AG04450 (cell line): ENCODE measurements around the gene POMZP3. TPM values are rescaled to one million over a fixed set of nuclear protein-coding genes. Genes with fewer than 3 reads are reported as not detected.
A peak's percentile ranks its signal among the peaks of the same experiment; 100 is the strongest.
"Not testable (repeated sequence)": the region's sequence is repeated elsewhere in the genome, so short reads cannot be mapped to it uniquely, and the experiment has no call there.

ENCODE experiments used
- CTCF ChIA-PET: fragments of 300-600, 350-600 bp; formaldehyde crosslinking; extraction: SDS; loops from one replicate; lab custom pipeline; 2022; ENCODE audit warnings: antibody characterized with exemption, inconsistent platforms; lab: Charles Lee
- POLR2A ChIA-PET: fragments of 350-600 bp; formaldehyde crosslinking; extraction: SDS; loops from one replicate; lab custom pipeline; 2021; ENCODE audit warnings: antibody characterized with exemption, inconsistent platforms; lab: Yijun Ruan, JAX
- DNase-seq: peaks from one replicate; pipeline ENCODE4 v3.0.0-alpha.2; 2011; ENCODE audit warnings: low read depth, low spot score
- H3K27ac ChIP-seq: one replicate; pipeline ENCODE4 v1.5.1; 2012; ENCODE audit warnings: low read depth, low read length, control low read depth
- H3K27me3 ChIP-seq: one replicate; pipeline ENCODE4 v1.6.0; 2012; ENCODE audit warnings: low read length; ENCODE audit not compliant: control insufficient read depth, insufficient read depth
- H3K4me3 ChIP-seq: 2 replicates; pipeline ENCODE4 v1.5.1; 2011; ENCODE audit warnings: mild to moderate bottlenecking, low read depth, low read length, control low read depth
- H3K9me3 ChIP-seq: 2 replicates; pipeline ENCODE4 v1.5.1; 2012; ENCODE audit warnings: low read length; ENCODE audit not compliant: control insufficient read depth, insufficient read depth
- polyA plus RNA-seq: library from polyadenylated mRNA; depleted of rRNA; stranded (reverse); fragments of >200 nt; gene quantifications from 2 replicates; pipeline ENCODE4 v1.2.3, GENCODE V29; 2011

The POMZP3 gene
- polyA plus RNA-seq, 1 experiment: 4.1 TPM

DNA sequence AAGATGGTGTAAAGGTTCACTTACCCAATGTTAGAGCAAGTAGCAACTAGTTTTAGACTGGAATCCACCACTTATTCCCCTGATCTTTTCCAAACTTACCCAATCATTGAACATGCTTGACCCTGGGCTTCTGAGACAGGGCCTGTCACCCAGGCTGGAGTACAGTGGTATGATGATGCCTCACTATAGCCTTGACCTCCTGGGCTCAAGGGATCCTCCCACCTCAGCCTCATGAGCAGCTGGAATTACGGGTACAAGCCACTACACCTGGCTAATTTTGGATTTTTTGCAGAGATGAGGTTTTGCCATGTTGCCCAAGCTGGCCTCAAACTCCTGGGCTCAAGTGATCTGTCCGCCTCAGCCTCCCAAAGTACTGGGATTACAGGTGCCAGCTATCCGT lies 14.8 kb downstream of the POMZP3 start:
- H3K27me3 ChIP-seq, H3K27ac ChIP-seq, CTCF ChIA-PET, H3K4me3 ChIP-seq, DNase-seq, POLR2A ChIA-PET, H3K9me3 ChIP-seq: not testable (repeated sequence)

DNA sequence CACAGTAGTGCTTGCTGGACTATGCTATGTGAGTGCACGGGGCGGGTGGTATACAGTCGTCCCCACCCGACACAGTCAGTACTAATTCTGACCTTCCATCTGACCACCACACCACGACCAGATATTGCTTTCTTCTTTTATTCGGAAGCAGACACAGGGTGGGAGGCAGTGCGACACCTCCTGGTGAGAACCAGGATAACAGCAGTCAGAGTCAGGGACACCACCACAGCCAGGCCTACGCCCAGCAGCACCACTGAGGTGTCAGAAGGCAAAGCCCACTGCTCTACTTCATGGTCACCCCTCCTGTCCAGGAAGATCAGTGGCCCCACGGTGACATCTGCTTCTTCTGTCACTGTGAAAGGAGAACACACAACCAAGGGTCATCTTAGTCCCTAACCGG lies 17.2 kb downstream of the POMZP3 start:
- H3K27ac ChIP-seq, H3K4me3 ChIP-seq, CTCF ChIA-PET, DNase-seq, H3K27me3 ChIP-seq, POLR2A ChIA-PET, H3K9me3 ChIP-seq: not testable (repeated sequence)

DNA sequence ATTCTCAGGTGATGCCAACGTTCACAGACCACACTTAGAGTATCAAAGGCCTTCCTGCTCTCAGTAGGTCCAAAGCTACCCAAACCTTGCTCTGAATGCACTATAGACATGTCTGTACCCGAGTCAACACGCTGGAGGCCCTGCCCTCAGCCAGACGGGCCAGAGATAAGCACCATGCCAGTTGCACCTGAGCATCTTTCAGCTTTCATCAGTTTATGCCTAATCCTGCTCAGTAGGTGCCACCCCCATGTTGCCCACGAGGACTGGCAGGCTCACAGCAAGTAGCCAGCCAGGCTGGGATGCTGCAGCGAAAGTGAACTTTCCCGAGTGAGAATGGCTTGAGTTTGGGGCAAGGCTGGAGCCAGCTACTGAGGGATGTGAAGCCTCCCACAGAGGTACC lies 18.6 kb downstream of the POMZP3 start:
- POLR2A ChIA-PET, H3K4me3 ChIP-seq, DNase-seq, CTCF ChIA-PET, H3K9me3 ChIP-seq, H3K27me3 ChIP-seq, H3K27ac ChIP-seq: not testable (repeated sequence)

DNA sequence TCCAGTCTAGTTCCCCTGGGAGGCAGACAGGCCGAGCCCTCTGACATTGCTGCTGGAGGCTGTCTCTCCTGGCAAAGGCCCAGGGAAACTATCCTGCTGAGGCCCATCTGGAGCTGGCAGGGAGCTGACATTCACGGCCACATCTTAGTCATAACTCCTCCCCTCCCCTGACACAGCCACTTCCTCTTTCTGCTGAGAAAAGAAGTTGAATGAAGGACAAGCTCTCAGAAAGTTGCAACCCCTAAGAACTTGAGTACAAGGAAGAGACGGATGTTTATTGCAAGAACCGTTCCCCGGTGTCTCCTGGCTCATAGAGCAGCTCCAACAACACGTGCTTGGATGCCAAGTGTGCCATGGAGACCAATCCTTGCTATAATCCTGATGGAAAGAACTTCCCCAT lies 21.1 kb downstream of the POMZP3 start:
- CTCF ChIA-PET, H3K9me3 ChIP-seq, POLR2A ChIA-PET, H3K4me3 ChIP-seq, H3K27me3 ChIP-seq, H3K27ac ChIP-seq: not testable (repeated sequence)
- DNase-seq: peak; percentile 67

DNA sequence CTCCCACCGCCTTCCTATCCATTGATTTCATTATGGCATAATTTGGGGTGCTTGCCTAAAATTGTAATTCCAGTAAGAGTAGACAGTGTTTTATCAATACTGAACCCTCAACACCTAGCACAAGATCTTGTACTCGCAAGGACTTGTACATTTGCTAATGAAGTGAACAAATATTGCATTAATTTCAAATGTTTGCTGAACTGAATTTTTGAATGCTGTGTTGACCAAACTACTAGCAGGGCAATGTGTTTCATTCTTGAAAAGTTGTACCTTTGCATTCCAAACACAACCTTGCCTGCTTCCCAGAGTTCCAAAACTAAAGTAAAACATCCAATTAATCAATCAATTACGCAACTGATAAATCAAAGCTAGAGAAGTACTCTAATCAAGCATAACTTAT lies 26.4 kb downstream of the POMZP3 start:
- H3K9me3 ChIP-seq, CTCF ChIA-PET, POLR2A ChIA-PET, DNase-seq, H3K27ac ChIP-seq, H3K27me3 ChIP-seq, H3K4me3 ChIP-seq: not testable (repeated sequence)

DNA sequence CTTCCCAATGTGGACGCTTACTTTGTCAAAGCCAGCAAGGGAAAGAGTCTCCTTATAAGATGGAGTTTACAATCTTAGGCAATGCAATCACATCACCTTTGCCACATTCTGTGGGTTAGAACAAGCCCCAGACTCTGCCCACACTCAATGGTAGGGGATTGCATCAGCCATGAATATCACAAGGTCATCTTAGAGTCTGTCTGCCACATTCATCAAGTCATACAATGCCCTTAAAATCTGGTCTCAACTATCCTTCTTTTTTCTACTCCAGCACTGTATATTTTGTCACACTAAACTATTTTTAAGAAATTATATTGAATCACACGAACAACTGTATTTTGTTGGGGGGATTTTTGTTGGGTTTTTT lies 27.0 kb downstream of the POMZP3 start:
- POLR2A ChIA-PET, H3K9me3 ChIP-seq, DNase-seq, H3K4me3 ChIP-seq, CTCF ChIA-PET, H3K27me3 ChIP-seq, H3K27ac ChIP-seq: not testable (repeated sequence)

DNA sequence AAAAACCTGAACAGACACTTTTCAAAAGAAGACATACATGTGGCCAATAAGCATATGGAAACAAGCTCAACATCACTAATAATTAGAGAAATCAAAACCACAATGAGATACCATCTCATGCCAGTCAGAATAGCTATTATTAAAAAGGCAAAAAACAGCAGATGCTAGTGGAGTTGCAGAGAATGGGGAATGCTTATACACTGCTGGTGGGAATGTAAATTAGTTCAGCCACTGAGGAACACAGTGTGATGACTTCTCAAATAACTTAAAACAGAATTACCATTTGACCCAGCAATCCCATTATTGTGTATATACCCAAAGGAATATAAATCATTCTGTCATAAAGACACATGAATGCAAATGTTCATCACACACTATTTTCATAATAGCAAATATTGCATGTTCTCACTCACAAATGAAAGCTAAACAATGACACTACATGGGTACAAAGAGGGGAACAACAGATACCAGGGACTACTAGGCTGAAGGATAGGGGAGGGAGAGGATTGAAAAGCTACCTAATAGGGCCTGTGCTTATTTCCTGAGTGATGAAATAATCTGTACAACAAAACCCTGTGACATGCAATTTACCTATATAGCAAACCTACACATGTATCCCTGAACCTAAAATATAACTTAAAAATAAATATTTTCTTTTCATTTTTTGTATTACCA lies 28.4 kb downstream of the POMZP3 start:
- CTCF ChIA-PET, POLR2A ChIA-PET, DNase-seq, H3K27ac ChIP-seq, H3K4me3 ChIP-seq, H3K9me3 ChIP-seq, H3K27me3 ChIP-seq: not testable (repeated sequence)

DNA sequence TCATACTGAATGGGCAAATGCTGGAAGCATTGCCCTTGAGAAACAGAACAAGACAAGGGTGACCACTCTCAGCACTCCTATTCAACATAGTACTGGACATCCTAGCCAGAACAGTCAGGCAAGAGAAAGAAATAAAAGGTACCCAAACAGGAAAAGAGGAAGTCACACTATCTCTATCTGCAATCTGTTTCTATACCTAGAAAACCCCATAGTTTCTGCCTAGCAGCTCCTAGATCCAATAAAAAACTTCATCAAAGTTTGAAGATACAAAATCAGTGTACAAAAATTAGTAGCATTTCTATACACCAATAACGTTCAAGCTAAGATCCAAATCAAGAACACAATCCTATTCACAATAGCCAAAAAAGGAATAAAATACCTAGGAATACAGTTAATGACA lies 29.8 kb downstream of the POMZP3 start:
- H3K4me3 ChIP-seq, CTCF ChIA-PET, H3K27ac ChIP-seq, H3K9me3 ChIP-seq, POLR2A ChIA-PET, H3K27me3 ChIP-seq, DNase-seq: not testable (repeated sequence)

DNA sequence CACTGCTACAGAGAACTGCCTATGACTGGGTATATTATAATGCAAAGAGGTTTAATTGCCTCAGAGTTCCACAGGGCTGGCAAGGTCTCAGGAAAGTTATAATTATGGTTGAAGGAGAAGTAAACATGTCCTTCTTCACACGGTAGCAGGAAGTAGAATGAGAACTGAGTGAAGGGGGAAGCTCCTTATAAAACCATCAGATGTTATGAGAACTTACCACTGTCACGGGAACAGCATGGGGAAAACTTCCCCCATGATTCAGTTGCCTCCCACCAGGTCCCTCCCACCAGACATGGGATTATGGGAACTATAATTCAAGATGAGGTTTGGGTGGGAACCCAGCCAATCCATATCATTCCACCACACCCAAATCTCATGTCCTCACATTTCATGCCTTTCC lies 34.4 kb downstream of the POMZP3 start:
- H3K27me3 ChIP-seq, DNase-seq, CTCF ChIA-PET, POLR2A ChIA-PET, H3K9me3 ChIP-seq, H3K4me3 ChIP-seq, H3K27ac ChIP-seq: not testable (repeated sequence)

DNA sequence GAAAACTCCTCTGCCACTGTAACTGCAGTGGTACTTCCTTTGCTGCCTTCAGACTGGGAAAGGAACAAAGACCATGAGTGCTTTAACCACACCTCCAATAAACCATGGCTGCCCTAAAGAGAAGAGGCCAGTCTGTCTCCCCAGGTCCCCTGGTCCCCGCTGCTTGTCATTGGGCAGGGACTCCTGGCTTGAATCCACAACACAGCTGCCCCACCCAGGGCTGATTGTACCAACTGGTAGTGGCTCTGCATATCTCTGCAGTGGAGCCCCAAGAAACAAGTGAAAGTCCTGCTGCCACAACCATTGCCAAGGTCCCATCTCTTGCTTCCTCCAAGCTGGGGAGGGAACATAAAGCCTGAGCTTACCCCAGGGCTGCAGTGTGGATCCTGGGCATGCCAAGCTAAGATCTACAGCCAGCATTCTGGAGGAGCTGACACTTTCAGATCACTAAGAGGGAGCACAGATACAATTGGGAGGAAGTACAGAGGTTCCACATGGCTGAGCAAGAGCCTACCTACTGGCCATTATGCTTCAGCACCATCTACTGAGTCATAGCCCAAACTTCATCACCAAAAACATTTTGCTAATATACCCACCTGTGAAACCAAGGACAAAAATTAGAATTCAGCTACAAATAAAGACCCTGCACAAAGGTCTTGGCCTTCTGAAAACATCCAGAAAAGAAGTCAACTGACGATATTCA lies 35.3 kb downstream of the POMZP3 start:
- H3K27ac ChIP-seq, H3K9me3 ChIP-seq, CTCF ChIA-PET, POLR2A ChIA-PET, H3K27me3 ChIP-seq, DNase-seq, H3K4me3 ChIP-seq: not testable (repeated sequence)

DNA sequence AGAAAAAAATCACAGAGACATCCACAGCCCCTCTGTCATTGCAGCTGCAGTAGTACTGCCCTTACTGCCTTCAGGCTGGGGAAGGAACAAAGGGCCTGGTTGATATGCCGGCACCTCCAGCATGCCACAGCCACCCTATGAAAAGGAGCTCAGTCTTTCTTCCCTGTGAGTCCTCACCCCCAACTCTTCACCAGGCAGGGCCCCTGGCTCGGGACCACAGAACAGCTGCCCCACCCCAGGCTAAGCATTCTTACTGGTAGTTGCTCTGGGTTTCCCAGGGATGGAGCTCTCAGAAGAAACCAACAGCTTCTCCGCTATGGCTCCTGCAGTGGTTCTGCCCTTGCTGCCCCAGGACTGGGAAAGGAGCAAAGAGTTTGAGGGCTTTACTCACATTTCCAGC lies 36.0 kb downstream of the POMZP3 start:
- H3K27me3 ChIP-seq, CTCF ChIA-PET, H3K9me3 ChIP-seq, DNase-seq, POLR2A ChIA-PET, H3K27ac ChIP-seq, H3K4me3 ChIP-seq: not testable (repeated sequence)

DNA sequence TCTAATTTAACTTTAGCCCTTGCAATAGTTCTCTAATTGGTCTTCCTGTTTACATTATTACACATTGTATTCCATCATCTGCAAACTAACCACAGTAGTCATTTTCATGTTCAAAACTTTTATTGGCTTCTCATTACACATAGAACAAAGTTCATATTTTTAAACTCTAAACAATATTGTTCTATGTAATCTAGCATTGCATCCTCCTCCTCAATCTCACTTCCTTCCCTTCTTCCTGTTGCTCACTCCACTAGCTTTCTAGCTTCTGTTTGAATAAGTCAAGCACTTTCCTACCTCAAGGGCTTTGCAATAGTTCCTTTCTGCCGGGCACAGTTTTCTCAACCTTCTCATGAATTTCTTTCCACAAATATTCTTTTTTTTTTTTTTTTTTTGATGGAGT lies 38.5 kb downstream of the POMZP3 start:
- H3K27me3 ChIP-seq, POLR2A ChIA-PET, H3K27ac ChIP-seq, DNase-seq, CTCF ChIA-PET, H3K4me3 ChIP-seq, H3K9me3 ChIP-seq: not testable (repeated sequence)
